ENCODE measurements around the gene ZNF829. TPM values are rescaled to one million over a fixed set of nuclear protein-coding genes. Genes with fewer than 3 reads are reported as not detected.

ZNF829 gene
- total RNA-seq, 4 donors from 2014 or later: 2.5 to 5.4 (median 4.1) TPM

DNA sequence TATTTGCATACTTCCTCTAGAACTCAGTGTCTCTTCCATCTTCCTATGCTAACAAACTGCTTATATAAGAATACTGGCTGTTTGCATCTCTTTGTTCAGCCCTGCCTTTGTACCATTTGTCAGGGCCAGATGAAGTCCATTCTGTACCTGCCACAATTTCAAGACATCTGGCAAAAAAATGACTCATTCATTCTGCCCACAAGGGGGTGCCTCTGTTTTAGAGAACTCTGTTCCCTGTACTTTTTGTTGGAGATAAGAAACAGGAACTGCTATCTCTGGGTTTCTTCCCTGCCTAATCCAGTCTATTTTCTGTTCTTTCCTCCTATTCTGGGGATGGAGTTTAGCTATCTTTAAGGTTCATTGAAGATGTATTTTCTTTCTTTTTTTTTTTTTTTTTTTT, 23.1 kb upstream of the ZNF829 start:
- TF ChIP-seq CTCF (IDR thresholded peaks at IDR 0.05): no peak
- no peak for TF ChIP-seq EP300 (IDR thresholded peaks at IDR 0.05)
- no peak for TF ChIP-seq POLR2AphosphoS5 (IDR thresholded peaks at IDR 0.05)
- no peak for TF ChIP-seq POLR2A (IDR thresholded peaks at IDR 0.05; ENCODE audit: low read depth)
- Histone ChIP-seq H3K9me3 (peaks cover 0 to 32% (median 7%) of the 10 kb centered on the region in 4 donors), H3K4me1 (no peaks in the 10 kb centered on the region), H3K27ac (replicated peaks in 1 of 4) (no peak overlapping the region), H3K27me3 (no peaks in the 10 kb centered on the region), H3K36me3 (peaks cover 56 to 82% (median 72%) of the 10 kb centered on the region in 4 donors), H3K4me3 (no peak overlapping the region)
- no peak for DNase-seq (ENCODE audit: extremely low spot score)
- intact Hi-C loops (cut with DNase I): no loop called here

DNA sequence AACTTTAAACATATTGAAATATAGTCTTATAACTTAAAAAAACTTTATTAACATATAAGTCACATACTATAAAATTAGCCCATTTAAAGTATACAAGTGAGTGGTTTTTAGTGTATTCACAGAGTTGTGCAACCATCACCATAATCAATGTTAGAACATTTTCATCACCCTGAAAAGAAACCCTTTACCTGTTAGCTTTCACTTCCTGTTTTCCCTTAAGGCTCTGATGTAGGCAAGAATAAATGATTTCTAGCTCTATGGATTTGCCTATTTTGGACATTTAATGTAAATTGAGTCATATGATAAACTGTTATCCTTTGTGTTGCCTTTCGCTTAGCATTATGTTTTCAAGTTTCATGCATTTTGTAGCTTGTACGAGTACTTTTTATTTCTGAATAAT, 15.6 kb upstream of the ZNF829 start:
- WGBS: 98% methylated on average over 2 of the region's 2 CpGs
- Histone ChIP-seq H3K4me1 (no peaks in the 10 kb centered on the region), H3K27ac (replicated peaks in 1 of 4) (no peak overlapping the region), H3K36me3 (peaks cover 14 to 54% (median 36%) of the 10 kb centered on the region in 4 donors), H3K27me3 (no peaks in the 10 kb centered on the region), H3K9me3 (peaks cover 0 to 42% (median 8%) of the 10 kb centered on the region in 4 donors), H3K4me3 (no peak overlapping the region)
- no peak for TF ChIP-seq CTCF (IDR thresholded peaks at IDR 0.05)
- TF ChIP-seq EP300 (IDR thresholded peaks at IDR 0.05): no peak
- TF ChIP-seq POLR2AphosphoS5 (IDR thresholded peaks at IDR 0.05): no peak
- TF ChIP-seq POLR2A (IDR thresholded peaks at IDR 0.05; ENCODE audit: low read depth): no peak
- DNase-seq (ENCODE audit: extremely low spot score): no peak
- intact Hi-C loops (cut with DNase I): no loop called here

- no peak for TF ChIP-seq POLR2A (IDR thresholded peaks at IDR 0.05; ENCODE audit: low read depth)
- no peak for TF ChIP-seq POLR2AphosphoS5 (IDR thresholded peaks at IDR 0.05)
- TF ChIP-seq EP300 (IDR thresholded peaks at IDR 0.05): no peak
- no peak for TF ChIP-seq CTCF (IDR thresholded peaks at IDR 0.05)
- 95% methylated on average over 9 of the region's 9 CpGs for WGBS
- peaks cover 12 to 21% (median 18%) of the 10 kb centered on the region in 4 donors for H3K4me1 ChIP-seq
Observed at GRCh38 chr19:36918090-36918489, 2.0 kb upstream of the ZNF829 start.

GRCh38 chr19:36916991-36917390, 900 bp upstream of the ZNF829 start:
- no peak for DNase-seq (ENCODE audit: extremely low spot score)
- peaks cover 0 to 4% (median 3%) of the 10 kb centered on the region in 4 donors for H3K9me3 ChIP-seq
- no peaks in the 10 kb centered on the region for H3K27me3 ChIP-seq
- peak overlapping the region; percentile 91 to 97 (median 96) for H3K27ac ChIP-seq (replicated peaks in 1 of 4)
- peaks cover 12 to 21% (median 18%) of the 10 kb centered on the region in 4 donors for H3K4me1 ChIP-seq
- H3K36me3 ChIP-seq: peaks cover 20 to 56% (median 35%) of the 10 kb centered on the region in 4 donors
- TF ChIP-seq EP300 (IDR thresholded peaks at IDR 0.05) (no peak), POLR2AphosphoS5 (IDR thresholded peaks at IDR 0.05) (no peak), CTCF (IDR thresholded peaks at IDR 0.05) (no peak), POLR2A (IDR thresholded peaks at IDR 0.05; ENCODE audit: low read depth) (no peak)
- peak overlapping the region; percentile 78 to 89 (median 86) for H3K4me3 ChIP-seq
- intact Hi-C loops (cut with DNase I): loop anchor here (5.0 to 10.0 kb wide), 2 partner anchors 65 to 142 kb away; partner anchors contain the start of genes ZNF345 and ZNF850
- WGBS: 36% methylated on average over 7 of the region's 7 CpGs

More at GRCh38 chr19:36918090-36918489, 2.0 kb upstream of the ZNF829 start:
- Histone ChIP-seq H3K36me3 (peaks cover 23 to 57% (median 42%) of the 10 kb centered on the region in 4 donors), H3K4me3 (no peak overlapping the region), H3K9me3 (peaks cover 0 to 8% (median 4%) of the 10 kb centered on the region in 4 donors), H3K27ac (replicated peaks in 1 of 4) (no peak overlapping the region), H3K27me3 (no peaks in the 10 kb centered on the region)
- DNase-seq (ENCODE audit: extremely low spot score): no peak
- intact Hi-C loops (cut with DNase I): loop anchor here (5.0 to 10.0 kb wide), 2 partner anchors 66 to 143 kb away; partner anchors contain the start of genes ZNF345 and ZNF850

GRCh38 chr19:36898422-36898821, 17.7 kb downstream of the ZNF829 start:
- intact Hi-C loops (cut with DNase I): no loop called here

More at GRCh38 chr19:36898422-36898821, 17.7 kb downstream of the ZNF829 start:
- Histone ChIP-seq H3K4me3 (no peak overlapping the region), H3K27me3 (no peaks in the 10 kb centered on the region), H3K9me3 (peaks cover 20 to 97% (median 95%) of the 10 kb centered on the region in 4 donors), H3K4me1 (no peaks in the 10 kb centered on the region), H3K27ac (replicated peaks in 1 of 4) (no peak overlapping the region), H3K36me3 (peaks cover 84 to 100% (median 91%) of the 10 kb centered on the region in 4 donors)
- TF ChIP-seq POLR2AphosphoS5 (IDR thresholded peaks at IDR 0.05) (no peak), POLR2A (IDR thresholded peaks at IDR 0.05; ENCODE audit: low read depth) (no peak), EP300 (IDR thresholded peaks at IDR 0.05) (no peak), CTCF (IDR thresholded peaks at IDR 0.05) (no peak)
- 74% methylated on average over 4 of the region's 4 CpGs for WGBS
- DNase-seq (ENCODE audit: extremely low spot score): no peak
